DMS79 treated with DMSO at 0.1 percent for 48 hours (cell line): ENCODE data around the gene MLH1.
"Not testable (repeated sequence)": the region's sequence is repeated elsewhere in the genome, so short reads cannot be mapped to it uniquely, and the experiment has no call there.

Experiments used
- DNase-seq: peaks from one replicate; lab custom pipeline; 2025; lab: John Stamatoyannopoulos, UW

The MLH1 gene

GRCh38 chr3:36993326-36994283, at the start of gene MLH1:
TSS of gene MLH1 (plus strand) at chr3:36993518. CDS start at chr3:36993548, 30 bp downstream.
- DNase-seq, result no peak

- DNase-seq, result no peak
These were observed 49.7 kb upstream of the MLH1 start for GRCh38 chr3:36943601-36944000.

- peak; percentile 19 for DNase-seq
These were observed 49.2 kb upstream of the MLH1 start for GRCh38 chr3:36944012-36944640.

- DNase-seq, result peak; percentile 34
These were observed 48.6 kb upstream of the MLH1 start, which contains the start of gene TRANK1 for GRCh38 chr3:36944641-36945270. TSS of gene TRANK1 (minus strand) at chr3:36945054. CDS start at chr3:36944809, 245 bp downstream.

GRCh38 chr3:36945333-36945980, 47.9 kb upstream of the MLH1 start:
- DNase-seq, result no peak

- DNase-seq, result not testable (repeated sequence)
These were observed 45.5 kb upstream of the MLH1 start for GRCh38 chr3:36947814-36948213.

GRCh38 chr3:36954452-36955134, 38.7 kb upstream of the MLH1 start:
- DNase-seq, result no peak

GRCh38 chr3:36956155-36956554, 37.2 kb upstream of the MLH1 start:
- DNase-seq, result no peak

GRCh38 chr3:36957063-36957462, 36.3 kb upstream of the MLH1 start:
- no peak for DNase-seq

GRCh38 chr3:36957862-36958686, 35.2 kb upstream of the MLH1 start:
- DNase-seq, result no peak

- DNase-seq, result peak; percentile 86
These were observed 33.5 kb upstream of the MLH1 start for GRCh38 chr3:36959821-36960220.

- no peak for DNase-seq
These were observed 32.8 kb upstream of the MLH1 start for GRCh38 chr3:36960502-36960901.

GRCh38 chr3:36963008-36963407, 30.3 kb upstream of the MLH1 start:
- DNase-seq, result not testable (repeated sequence)

- DNase-seq, result no peak
These were observed 29.0 kb upstream of the MLH1 start for GRCh38 chr3:36964331-36964730.

GRCh38 chr3:36964817-36965216, 28.5 kb upstream of the MLH1 start:
- DNase-seq, result peak; percentile 26

GRCh38 chr3:36965440-36965839, 27.9 kb upstream of the MLH1 start:
- DNase-seq, result peak; percentile 87

- no peak for DNase-seq
These were observed 24.2 kb upstream of the MLH1 start for GRCh38 chr3:36969085-36969484.

GRCh38 chr3:36969540-36970432, 23.5 kb upstream of the MLH1 start:
- peak; percentile 92 for DNase-seq

GRCh38 chr3:36972163-36972562, 21.2 kb upstream of the MLH1 start:
- DNase-seq, result no peak

- DNase-seq, result no peak
These were observed 20.2 kb upstream of the MLH1 start for GRCh38 chr3:36973139-36973538.
